ENCODE results near the gene FRMD5.

FRMD5 gene

DNA sequence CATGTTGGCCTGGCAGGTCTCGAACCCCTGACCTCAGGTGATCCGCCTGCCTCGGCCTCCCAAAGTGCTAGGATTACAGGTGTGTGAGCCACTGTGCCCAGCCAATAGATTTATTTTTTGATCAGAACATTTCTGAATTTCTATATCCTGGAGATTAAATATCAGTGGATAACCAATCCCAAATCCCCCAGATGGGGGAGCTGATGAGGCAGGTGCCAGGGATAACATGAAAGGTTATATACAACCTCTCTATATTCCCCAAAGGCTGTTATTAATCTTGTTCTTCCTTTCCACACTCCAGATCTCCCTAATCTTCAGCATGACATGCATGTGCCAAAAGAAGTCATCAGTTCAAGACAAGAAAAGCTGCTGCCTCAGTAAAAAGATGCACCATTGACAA lies 256.0 kb downstream of the FRMD5 start:
- no peak overlapping the region for H3K27ac ChIP-seq
- DNase-seq (ENCODE audit: low read depth, low spot score), result no peak

DNA sequence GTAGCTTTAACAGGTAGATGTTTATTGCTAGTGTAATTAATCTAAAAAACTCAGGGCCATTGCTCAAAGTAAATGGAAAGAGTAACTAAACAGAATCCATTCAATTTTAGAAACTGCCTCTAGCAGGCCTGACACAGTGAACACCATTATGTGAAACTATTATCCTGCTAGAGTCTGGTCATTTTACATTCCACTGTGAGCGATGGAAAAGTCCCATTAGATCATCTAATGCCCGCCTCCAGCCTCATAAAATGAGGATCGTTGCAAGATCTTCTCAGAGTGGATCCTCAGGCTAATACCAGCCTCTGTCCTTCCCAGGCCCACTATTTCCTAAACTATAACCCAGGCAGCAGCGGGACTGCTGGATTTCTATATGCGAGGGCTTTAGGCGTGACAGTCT lies 260.6 kb downstream of the FRMD5 start:
- DNase-seq (ENCODE audit: low read depth, low spot score), result no peak
- no peak overlapping the region for H3K27ac ChIP-seq

DNA sequence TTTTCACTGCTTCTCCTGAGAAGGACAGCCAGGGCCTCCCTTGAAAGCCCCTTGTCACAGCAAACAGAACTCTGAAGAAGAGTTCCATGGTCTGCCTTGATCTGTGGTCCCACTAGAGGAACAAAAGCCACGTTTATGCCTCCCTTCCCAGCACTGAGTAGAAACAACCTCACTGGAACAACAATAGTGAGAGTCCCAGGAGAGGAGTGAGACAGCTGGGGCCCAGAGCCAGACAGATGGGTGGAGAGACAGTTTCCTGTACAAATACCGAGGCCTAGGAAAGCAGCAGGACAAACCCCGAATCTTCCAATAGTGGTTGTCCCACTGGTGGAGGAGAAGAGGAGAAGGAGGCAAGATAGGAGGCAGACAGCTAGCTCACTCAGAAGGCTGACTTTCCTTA lies 262.2 kb downstream of the FRMD5 start:
- no peak overlapping the region for H3K27ac ChIP-seq
- DNase-seq (ENCODE audit: low read depth, low spot score), result no peak

DNA sequence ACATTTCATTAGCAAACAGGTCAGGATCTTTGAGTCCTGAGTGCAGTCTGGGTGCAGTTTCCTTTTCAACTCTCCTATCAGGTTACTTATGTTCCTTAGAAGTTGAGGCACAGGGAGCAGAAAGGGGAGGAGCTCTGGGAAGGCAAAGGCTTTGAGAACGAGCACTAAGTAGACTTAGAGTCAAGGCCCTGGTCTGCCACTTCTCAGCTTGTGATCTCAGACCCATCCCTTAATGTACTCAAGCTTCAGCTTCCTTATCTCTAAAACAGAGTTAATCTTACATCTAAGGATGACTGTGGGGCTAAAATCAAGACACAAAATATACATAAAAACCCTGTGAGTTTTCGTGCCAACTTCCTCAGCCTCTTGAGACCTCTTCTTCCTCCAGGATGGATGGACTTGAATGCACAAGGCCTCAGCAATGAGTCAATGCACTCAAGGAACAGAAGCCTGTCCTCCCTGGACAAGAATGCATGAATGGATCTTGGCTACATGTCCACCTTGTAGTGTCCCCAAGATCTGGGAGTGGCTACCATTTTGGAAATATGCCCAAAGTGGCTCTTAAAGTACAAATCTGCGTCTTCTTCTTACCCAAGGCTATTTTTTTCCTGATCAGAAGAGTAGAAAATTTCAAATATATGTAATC lies 263.2 kb downstream of the FRMD5 start:
- no peak for DNase-seq (ENCODE audit: low read depth, low spot score)
- H3K27ac ChIP-seq, result no peak overlapping the region

DNA sequence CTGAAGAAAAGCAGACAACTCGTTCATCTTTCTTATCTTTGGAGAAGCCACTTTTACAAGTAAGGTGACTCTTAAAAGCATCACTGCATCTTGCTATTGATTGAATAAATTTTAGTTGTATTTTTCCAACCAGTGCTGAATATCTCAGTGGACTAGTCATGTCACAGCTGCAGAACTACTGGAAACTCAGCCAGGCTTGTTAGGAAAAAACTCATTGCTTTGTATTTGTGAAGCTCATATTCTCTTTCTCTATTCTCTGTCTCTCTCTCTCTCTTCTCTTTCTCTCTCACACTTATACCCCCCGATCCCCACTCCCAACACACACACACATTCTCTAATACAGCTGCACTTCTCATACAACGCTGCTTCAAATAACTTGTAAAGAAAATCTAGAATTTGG lies 264.0 kb downstream of the FRMD5 start:
- no peak for DNase-seq (ENCODE audit: low read depth, low spot score)
- no peak overlapping the region for H3K27ac ChIP-seq

DNA sequence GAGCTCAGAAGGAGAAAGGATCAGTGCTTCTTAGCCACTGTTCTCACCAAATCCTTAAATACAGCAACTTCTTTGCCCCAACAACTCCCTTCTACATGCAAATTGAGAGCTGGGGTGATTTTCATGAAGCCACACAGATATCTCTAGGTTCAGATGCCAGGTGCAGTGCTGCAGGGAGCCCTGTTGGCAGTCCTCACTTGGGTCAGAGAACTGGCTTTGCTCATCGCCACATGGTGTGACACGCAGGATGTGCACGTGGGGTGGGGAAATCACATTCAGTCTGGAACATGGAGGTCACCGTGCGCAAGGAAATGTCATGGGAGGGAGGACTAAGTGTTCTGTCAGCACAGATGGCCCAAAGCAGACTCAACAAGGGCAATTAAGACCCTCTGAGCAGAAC lies 264.5 kb downstream of the FRMD5 start:
- DNase-seq (ENCODE audit: low read depth, low spot score), result no peak
- no peak overlapping the region for H3K27ac ChIP-seq

DNA sequence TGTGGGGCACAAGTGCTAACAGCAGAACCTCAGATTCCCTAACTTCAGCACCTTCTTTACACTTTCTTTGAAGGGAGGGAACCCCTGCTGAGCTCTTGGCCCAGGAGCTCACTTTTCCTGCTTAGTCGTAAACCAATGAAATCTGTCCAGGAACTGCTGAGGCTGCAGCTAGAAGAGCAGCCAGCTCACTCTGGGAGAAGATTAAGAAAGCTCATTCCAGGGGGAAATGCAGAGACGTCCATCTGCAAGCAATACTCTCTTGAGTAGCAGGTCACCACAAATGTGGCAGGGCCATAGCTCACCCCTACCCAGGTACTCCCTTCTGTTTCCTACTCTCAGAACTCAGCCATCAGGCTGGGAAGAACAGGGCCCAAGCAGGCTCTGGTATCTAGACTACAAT lies 265.0 kb downstream of the FRMD5 start:
- no peak for DNase-seq (ENCODE audit: low read depth, low spot score)
- no peak overlapping the region for H3K27ac ChIP-seq

DNA sequence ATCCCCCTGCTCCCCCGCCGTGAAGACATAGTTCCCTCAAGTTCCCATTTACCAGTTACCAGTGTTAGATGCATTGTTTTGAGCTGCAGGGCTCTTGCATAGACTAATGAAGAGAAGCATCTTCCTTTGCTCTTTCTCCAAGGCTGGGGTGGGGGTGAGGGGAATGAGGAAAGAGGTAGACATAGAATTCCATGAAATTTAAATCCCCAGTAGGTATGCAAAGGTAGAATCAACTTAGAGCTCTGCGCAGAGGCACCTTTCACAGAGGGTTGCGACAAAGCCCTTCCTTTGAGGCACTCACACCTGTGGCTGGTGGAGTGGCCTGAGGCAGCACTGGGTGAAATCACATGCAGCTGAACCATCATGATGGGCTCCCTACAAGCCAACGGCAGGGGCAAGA lies 266.9 kb downstream of the FRMD5 start:
- H3K27ac ChIP-seq, result no peak overlapping the region
- no peak for DNase-seq (ENCODE audit: low read depth, low spot score)

DNA sequence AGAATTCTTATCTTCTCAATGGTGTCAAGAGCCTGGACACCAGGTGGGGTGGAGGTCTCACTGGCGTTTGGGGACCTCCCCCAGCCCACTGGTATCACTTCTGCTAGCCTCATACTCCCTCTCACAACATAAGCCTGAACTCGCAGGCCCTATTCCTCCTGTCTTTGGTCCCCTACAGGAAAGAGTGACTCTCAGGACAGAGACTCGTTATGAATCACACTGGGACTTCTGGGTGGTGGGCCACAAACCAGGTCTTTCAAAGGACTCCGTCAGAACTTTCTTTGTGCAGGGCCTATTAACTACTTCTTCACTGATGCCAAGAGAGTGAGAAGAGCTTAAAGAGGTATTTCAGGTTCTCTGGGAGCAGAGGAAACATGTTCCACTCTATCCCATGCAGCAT lies 267.9 kb downstream of the FRMD5 start:
- H3K27ac ChIP-seq, result no peak overlapping the region
- no peak for DNase-seq (ENCODE audit: low read depth, low spot score)

DNA sequence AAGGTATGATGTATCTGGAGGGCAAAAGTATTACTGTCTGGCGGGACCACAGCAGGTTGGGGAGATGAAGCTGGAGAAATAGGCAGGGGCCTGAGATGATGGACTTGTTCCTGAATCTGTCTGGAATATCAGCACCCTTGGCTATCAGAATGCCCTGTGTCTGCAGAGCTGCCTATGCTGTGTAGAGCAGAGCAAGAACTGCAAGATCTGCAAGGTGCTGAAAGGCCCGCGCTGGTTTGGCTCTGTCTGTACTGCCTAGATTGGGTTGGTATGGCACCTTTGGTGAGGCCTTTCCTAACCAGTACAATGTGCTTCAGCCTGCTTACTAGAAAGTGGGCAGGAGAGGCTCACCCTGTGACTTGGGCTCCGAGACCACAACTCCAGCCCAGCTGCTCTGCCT lies 271.5 kb downstream of the FRMD5 start:
- no peak overlapping the region for H3K27ac ChIP-seq
- DNase-seq (ENCODE audit: low read depth, low spot score), result no peak

DNA sequence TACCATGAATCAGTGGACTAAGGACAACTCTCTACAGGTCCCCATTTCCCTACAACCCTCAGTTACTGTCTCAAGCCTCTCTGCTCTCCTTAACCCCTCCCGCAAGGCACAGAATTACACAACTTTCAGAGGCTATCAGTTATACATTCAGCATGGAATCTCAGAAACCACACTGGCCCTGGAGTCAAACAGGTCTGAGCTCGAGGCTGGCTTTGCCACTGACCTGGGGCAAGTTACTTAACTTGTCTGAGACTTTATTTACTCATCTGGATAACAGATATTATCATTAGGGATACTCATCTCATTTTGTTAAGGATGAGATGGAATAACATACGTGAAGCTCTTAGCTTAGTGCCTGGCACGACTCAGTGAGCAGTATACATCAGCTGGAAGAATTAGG lies 273.1 kb downstream of the FRMD5 start:
- no peak overlapping the region for H3K27ac ChIP-seq
- DNase-seq (ENCODE audit: low read depth, low spot score), result peak; percentile 22

DNA sequence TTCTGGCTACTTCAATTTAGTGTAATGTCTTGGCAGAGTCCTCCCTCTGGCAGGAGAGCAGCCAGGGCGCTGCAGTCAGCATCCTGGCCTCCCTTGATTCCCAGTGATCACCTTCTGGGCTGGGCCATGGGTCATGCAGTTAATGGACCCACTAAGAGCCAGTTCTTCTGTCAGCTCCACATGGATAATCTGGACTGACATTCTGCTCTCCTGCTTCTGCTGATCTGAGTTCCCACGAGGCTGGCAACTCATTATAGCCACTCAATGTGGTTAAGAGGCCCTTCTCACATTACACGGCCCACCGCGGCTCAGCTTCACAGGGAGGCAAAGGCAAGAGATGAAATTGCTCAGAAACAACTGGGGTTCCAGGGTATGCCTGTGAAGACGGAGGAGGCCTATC lies 274.3 kb downstream of the FRMD5 start:
- H3K27ac ChIP-seq, result no peak overlapping the region
- DNase-seq (ENCODE audit: low read depth, low spot score), result no peak

DNA sequence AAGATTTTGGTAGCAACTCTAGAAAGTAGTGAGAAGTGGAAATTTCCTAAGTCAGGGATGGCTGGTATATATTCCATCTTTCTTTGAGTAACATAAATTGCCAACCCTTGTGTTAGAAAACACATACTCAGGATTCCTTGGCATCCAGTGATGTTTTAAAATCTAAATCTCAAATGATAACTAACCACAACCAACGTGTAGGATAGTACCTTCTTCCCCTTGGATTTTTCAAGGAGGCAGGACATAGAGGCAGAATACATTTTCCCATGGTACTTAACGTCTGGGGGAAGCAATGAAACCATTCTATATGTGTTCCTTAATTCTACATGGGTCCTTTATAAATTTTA lies 274.8 kb downstream of the FRMD5 start:
- no peak overlapping the region for H3K27ac ChIP-seq
- DNase-seq (ENCODE audit: low read depth, low spot score), result no peak

DNA sequence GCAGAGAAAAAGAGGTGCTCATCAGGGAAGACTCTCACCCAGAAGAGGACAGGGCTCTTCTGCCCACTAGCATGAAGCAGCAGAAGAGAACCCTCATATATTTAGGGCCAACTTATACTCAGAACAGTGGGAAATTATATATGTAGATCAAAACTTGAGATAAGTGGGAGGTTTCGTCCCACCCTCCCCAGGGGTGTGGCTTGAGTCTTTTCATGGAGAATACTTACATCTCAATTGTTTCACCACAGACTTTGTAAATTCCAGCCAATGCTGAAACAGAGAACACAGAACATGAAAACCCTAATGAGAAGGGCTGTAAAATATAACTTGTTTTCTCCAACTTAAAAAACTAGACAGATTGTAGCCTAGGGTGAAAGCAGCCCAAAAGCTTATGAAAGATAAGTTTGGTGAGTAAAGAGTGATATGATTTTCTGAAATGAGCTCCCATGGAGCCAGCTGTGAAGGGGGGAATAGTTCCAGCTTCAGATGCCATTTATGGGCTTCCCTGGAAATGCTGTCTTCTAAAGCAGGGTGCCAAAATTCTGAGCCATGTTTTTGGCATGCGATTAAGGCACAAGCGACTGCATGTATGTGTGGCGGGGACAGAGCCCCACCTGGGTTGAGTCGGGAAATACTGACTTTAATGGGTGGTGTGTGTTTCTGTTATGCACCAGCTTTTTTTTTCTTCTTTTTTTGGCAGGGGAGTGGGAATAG lies 275.4 kb downstream of the FRMD5 start:
- H3K27ac ChIP-seq, result no peak overlapping the region
- DNase-seq (ENCODE audit: low read depth, low spot score), result no peak

DNA sequence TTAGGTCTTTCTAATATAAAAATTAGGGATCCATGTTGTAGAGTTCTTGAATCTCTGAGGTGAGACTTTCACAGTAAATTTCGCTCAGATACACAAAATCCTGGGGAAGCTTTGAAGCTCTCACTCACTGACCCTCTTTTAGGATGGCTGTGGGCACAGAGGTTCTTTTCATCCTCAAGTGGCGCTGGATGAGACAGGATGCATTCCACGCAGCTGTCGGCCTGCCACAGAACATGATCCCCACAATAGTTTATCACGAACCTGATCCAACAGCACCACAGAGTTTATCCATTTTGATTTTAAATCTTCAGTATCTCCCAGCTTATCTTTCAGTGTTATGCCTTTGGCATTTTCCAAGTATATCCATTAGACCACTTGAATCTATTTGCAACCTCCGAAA lies 276.4 kb downstream of the FRMD5 start:
- no peak for DNase-seq (ENCODE audit: low read depth, low spot score)
- no peak overlapping the region for H3K27ac ChIP-seq

DNA sequence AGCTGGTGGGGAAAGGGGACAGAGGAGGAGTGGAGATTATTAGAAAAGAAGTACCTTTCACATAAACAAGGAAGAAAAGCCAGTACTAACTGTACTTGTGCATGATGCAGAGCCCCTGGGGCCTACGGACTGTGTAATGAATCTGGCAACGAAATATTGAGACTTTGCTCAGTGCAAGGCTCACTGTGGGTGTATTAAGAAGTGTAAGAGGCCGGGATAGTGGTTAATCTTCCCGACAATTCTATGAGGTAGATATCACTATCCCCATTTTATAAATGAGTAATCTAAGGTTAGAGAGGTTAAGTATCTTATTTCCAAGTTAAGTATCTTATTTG lies 278.8 kb downstream of the FRMD5 start:
- no peak for DNase-seq (ENCODE audit: low read depth, low spot score)

DNA sequence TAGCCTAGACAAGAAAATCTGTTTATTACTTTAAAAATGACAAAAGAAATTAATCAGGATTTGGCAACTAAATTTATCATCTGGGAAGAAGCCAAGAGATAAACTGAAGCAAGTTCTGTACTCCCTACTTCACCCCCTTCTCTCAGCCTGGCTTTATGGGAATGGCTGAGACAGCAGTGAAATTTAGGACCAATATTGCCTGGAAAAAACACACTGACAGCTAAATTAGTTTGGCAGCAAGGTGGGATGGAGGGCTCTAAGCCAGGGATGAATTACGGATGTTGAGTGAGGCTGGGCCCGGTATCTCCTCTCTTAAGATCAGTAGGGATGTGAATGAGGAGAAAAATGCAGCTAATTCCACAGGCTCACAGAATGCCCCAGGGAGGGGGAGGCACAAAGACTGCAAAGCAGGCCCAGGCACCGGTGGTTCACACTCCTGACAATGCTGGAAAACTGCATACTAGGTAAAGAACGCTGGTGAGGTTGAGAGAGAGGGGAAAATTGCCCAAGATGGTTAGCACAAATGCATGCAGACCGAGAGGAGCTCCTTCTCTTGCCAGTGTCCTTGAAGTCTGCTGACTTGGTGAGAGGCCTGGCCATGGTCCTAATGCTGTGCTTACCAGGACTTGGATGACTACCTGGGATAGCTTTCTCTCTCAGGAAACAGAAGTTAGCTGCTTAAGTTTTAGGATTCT lies 279.3 kb downstream of the FRMD5 start:
- no peak for DNase-seq (ENCODE audit: low read depth, low spot score)
- H3K27ac ChIP-seq, result no peak overlapping the region

More for the DNA sequence above, 278.8 kb downstream of the FRMD5 start:
- H3K27ac ChIP-seq, result no peak overlapping the region

DNA sequence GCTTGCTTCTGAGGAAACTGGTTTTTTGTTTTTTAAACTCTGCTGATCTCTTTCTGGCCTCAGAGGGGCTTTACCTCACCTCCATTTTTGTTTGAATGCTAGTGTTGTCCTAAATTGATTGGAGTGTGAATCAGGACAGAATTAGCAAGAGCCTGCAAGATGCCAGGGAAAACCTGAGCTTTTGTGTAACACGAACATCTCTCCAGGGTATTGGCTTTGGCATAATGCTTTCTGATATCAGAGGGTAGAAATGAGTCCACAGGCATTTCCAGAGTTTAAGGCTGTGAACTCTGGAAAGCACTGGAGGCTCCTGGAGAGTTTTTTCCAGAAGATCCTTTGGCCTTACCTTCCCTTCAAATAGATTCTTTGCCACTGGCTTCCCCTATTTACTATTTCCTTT lies 281.1 kb downstream of the FRMD5 start:
- peak overlapping the region; percentile 35 for H3K27ac ChIP-seq
- no peak for DNase-seq (ENCODE audit: low read depth, low spot score)

DNA sequence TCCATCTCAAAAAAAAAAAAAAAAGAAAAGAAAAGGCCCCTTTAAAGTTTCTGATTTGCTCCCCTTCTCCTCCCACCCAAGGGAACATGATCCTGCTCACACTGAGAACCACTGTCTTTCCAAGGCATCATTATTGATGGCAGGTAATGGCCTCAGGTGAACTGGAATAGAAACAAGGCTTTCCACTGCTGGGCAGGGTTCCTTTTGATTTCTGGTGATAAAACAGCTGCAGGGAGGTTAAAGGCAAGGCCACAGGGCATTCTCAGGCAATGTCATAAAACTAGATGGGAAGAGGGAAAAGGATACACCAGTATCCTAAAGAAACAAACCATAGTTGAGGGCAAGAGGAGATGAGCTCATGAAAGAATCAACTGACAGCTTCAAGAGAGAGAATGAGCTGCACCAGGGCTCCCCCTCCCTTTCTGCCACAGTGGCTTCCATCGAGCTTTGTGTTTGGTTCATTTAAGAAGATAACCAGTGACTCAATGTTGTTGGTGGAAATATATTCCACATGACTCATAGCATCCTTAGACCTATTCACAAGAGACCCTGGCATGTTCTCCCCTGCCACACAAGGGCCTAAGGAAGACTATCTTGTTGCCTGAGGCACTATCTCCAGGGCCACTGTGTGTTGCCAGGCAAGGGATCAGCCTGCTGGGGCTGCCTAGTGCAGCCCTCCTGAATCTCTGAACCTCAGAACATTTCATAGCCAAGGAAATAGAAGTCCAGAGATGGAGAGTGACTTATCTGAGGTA lies 281.9 kb downstream of the FRMD5 start:
- peak overlapping the region; percentile 35 for H3K27ac ChIP-seq

DNA sequence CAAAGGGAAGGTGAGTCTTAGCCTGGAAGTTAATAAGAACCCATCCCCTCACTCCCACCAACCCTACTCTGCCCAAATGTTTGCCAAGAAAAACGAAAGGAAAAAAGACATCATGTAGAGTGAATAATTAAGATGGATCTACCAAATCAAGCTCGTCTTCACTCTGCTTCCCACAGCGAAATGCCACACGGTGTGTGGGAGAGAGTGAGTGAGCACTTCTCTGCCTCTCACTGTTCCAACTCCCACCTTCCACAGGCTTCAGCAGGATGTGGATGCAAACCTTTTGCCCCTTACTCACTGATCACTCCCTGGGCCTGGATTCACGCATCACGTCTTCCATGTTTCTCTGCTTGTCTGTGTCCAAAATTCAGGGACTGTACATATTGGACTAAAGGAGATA lies 282.9 kb downstream of the FRMD5 start:
- DNase-seq (ENCODE audit: low read depth, low spot score), result no peak
- no peak overlapping the region for H3K27ac ChIP-seq

More for the DNA sequence above, 281.9 kb downstream of the FRMD5 start:
- peak; percentile 69 for DNase-seq (ENCODE audit: low read depth, low spot score)

DNA sequence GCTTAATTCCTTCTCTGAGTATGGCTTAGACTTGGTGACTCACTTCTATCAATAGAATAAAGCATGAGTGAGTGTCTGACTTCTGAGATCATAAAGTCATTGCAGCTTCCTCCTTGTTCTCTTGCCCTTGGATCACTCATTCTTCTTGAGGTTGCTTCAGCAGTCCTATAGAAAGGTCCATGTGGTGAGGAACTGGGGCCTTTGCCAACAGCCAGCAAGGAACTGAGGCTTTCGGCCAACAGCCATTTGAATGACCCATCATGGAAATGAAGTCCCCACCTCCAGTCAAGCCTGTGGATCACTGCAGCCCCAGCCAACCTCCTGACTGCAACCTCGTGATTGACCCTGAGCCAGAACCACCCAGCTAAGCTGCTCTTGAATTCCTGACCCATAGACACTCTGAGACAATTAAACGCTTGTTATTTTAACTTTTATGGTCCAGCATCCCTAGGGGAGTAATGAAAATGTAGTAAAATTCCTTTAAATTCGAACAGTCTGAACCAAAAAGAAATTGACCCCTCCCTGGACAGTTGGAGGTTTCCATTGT lies 283.8 kb downstream of the FRMD5 start:
- H3K27ac ChIP-seq, result peak overlapping the region; percentile 10
- peak; percentile 55 for DNase-seq (ENCODE audit: low read depth, low spot score)
